ENCODE results near the gene CABP7.

GRCh38 chr22:29705651-29706050 is 14.2 kb upstream of the CABP7 start:
- TF ChIP-seq CTCF (IDR thresholded peaks at IDR 0.05): no peak
- TF ChIP-seq, protein P1, sequence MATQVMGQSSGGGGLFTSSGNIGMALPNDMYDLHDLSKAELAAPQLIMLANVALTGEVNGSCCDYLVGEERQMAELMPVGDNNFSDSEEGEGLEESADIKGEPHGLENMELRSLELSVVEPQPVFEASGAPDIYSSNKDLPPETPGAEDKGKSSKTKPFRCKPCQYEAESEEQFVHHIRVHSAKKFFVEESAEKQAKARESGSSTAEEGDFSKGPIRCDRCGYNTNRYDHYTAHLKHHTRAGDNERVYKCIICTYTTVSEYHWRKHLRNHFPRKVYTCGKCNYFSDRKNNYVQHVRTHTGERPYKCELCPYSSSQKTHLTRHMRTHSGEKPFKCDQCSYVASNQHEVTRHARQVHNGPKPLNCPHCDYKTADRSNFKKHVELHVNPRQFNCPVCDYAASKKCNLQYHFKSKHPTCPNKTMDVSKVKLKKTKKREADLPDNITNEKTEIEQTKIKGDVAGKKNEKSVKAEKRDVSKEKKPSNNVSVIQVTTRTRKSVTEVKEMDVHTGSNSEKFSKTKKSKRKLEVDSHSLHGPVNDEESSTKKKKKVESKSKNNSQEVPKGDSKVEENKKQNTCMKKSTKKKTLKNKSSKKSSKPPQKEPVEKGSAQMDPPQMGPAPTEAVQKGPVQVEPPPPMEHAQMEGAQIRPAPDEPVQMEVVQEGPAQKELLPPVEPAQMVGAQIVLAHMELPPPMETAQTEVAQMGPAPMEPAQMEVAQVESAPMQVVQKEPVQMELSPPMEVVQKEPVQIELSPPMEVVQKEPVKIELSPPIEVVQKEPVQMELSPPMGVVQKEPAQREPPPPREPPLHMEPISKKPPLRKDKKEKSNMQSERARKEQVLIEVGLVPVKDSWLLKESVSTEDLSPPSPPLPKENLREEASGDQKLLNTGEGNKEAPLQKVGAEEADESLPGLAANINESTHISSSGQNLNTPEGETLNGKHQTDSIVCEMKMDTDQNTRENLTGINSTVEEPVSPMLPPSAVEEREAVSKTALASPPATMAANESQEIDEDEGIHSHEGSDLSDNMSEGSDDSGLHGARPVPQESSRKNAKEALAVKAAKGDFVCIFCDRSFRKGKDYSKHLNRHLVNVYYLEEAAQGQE (IDR thresholded peaks at IDR 0.05; ENCODE audit: insufficient read depth in 1 of 2, low read depth in 2 of 2, low read length in 1 of 2): no peak

Measured in Panc1 (cell line).